AG09309 (cell line): Measurements from ENCODE around the gene UGGT1.
"Not testable (repeated sequence)": the region's sequence is repeated elsewhere in the genome, so short reads cannot be mapped to it uniquely, and the experiment has no call there.

Source experiments
- DNase-seq: peaks from one replicate; pipeline ENCODE4 v3.0.0-alpha.2; 2010; ENCODE audit warnings: low read depth
- H3K4me3 ChIP-seq: 2 replicates; pipeline ENCODE4 v1.5.1; 2011; ENCODE audit warnings: mild to moderate bottlenecking, low read depth, low read length, moderate library complexity; ENCODE audit not compliant: control insufficient read depth
- TF ChIP-seq, protein P1 (sequence below): IDR thresholded peaks from 2 replicates; pipeline ENCODE4 v1.5.1; 2011; ENCODE audit warnings: mild to moderate bottlenecking, low read depth, low read length, inconsistent platforms; ENCODE audit not compliant: insufficient read depth, control insufficient read depth; ENCODE audit errors: missing control alignments

The UGGT1 gene

DNA sequence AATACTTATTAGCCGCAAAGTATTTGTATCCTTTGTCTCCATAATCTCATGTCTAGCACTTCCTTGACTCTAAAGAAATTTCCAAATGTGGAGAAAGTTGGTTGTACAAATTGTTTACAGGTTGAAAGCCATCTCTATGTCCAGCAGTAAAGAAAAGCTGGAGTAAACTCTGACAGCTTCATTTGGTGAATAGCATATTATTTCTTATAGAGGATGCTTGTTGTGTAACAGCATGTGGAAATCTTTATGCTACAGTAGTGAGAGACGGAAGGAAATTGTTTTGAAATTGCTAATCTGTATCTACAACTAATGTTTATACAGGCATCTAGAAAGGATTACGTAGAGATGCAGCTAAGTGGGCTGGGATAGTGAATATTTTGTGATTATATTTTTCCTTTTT is 78.5 kb downstream of the UGGT1 start:
- no peak for DNase-seq
- TF ChIP-seq, protein P1, sequence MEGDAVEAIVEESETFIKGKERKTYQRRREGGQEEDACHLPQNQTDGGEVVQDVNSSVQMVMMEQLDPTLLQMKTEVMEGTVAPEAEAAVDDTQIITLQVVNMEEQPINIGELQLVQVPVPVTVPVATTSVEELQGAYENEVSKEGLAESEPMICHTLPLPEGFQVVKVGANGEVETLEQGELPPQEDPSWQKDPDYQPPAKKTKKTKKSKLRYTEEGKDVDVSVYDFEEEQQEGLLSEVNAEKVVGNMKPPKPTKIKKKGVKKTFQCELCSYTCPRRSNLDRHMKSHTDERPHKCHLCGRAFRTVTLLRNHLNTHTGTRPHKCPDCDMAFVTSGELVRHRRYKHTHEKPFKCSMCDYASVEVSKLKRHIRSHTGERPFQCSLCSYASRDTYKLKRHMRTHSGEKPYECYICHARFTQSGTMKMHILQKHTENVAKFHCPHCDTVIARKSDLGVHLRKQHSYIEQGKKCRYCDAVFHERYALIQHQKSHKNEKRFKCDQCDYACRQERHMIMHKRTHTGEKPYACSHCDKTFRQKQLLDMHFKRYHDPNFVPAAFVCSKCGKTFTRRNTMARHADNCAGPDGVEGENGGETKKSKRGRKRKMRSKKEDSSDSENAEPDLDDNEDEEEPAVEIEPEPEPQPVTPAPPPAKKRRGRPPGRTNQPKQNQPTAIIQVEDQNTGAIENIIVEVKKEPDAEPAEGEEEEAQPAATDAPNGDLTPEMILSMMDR, result no peak
- H3K4me3 ChIP-seq, result no peak overlapping the region

- no peak for DNase-seq
- TF ChIP-seq, protein P1, result no peak
- H3K4me3 ChIP-seq, result no peak overlapping the region
Observed at GRCh38 chr2:128169933-128170709, 79.1 kb downstream of the UGGT1 start.

DNA sequence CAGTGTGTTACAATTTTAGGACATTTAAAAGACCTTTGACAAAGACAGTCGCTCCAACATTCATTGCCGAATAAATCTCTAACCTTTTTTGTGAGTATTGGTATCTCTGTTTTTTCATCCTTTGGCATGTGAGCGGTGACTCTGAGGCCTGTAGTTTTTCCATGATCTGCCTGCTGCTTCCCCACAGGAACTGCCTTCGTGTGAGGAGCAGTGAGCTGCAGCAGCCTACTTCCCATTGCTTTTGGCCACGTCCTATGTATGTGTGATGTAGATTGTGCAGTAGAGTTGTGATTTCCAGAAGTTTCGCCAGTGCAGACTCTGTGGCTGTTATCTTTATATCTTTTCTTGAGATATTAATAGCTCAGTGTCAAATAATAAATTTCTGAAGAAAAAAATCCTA is 79.8 kb downstream of the UGGT1 start:
- TF ChIP-seq, protein P1, result no peak
- no peak for DNase-seq
- H3K4me3 ChIP-seq, result no peak overlapping the region

DNA sequence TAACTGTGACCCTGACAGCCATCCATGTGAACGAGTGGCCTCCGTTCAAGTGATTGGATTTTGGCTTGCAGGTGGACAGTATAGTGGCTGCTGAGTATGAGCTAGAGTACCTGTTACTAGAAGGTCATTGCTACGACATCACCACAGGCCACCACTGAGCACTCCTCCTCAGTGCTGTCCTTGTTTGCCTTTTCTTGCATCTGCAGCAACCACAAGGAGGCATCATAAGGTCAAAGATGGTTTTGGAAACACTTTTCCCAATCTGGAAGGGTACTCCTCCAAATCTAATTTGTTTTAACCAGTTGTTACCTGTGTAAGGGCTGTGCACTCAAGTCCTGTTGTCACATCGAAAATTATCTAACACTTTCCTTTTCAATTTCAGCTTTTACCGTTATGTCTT is 81.2 kb downstream of the UGGT1 start:
- H3K4me3 ChIP-seq, result no peak overlapping the region
- TF ChIP-seq, protein P1, result no peak
- DNase-seq, result no peak

DNA sequence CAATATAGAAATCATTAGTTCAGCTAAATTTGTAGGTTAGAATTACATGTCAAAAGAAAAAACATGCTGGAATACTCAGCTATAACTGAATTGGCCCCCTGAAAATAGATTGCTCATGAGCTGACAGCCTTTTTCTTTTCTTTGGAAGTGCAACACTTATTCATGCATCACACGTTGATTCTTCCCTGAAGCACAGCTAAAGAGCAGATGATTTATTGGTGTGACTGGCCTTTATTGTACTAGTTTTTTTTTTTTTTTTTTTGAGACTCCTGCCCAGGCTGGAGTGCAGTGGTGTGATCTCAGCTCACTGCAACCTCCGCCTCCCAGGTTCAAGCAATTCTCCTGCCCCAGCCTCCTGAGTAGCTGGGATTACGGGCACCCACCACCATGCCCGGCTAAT is 83.1 kb downstream of the UGGT1 start:
- not testable (repeated sequence) for DNase-seq, H3K4me3 ChIP-seq

DNA sequence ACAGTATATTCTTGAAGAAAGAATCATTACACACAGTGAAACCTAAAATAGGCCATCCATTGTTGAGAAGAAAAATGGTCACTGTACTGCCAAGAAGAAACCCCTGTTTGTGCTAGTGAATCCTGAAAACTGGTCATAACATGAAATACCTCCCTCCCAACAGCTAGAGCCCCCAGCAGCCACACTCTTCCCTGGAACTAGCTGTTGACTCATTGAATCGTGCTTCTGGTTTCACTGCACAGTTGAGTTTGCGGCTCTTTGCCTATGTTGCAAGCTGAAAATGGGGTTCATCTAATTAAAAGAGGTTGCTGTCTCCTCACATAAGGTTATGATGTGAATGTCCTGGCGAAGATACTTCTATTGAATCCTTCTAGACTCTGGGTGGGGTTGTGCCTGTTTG is 86.3 kb downstream of the UGGT1 start:
- no peak overlapping the region for H3K4me3 ChIP-seq
- DNase-seq, result no peak
- TF ChIP-seq, protein P1, result no peak

- no peak overlapping the region for H3K4me3 ChIP-seq
- no peak for DNase-seq
- TF ChIP-seq, protein P1, result no peak
Observed at GRCh38 chr2:128178149-128178649, 87.2 kb downstream of the UGGT1 start.
